Ureter (tissue), 1 donor: ENCODE results near the gene SASH1. TPM values are rescaled to one million over a fixed set of nuclear protein-coding genes. Genes with fewer than 3 reads are reported as not detected.
A peak's percentile ranks its signal among the peaks of the same experiment; 100 is the strongest.

Experiments used
- DNase-seq: peaks from one replicate; pipeline ENCODE4 v3.0.0-alpha.2; 2020; ENCODE audit warnings: low spot score
- total RNA-seq: library from RNA; stranded (reverse); gene quantifications from one replicate; pipeline ENCODE4 v1.2.4, GENCODE V29; 2023
- donor health status: DM: yes; HTN: yes; CAD: no.

The SASH1 gene
- total RNA-seq: 97.2 TPM

- peak; percentile 65 for DNase-seq
Observed at GRCh38 chr6:148342350-148343046, at the start of gene SASH1. Gene SASH1, plus strand, starts transcription at chr6:148342838. Its CDS starts 230 bp downstream, at chr6:148343068.

GRCh38 chr6:148293181-148293995 is 49.2 kb upstream of the SASH1 start:
- no peak for DNase-seq

GRCh38 chr6:148294059-148294458 is 48.6 kb upstream of the SASH1 start:
- DNase-seq: no peak

GRCh38 chr6:148295261-148295887 is 47.3 kb upstream of the SASH1 start:
- no peak for DNase-seq

- DNase-seq: no peak
Observed at GRCh38 chr6:148296771-148297170, 45.9 kb upstream of the SASH1 start.

- DNase-seq: no peak
Observed at GRCh38 chr6:148298683-148299082, 44.0 kb upstream of the SASH1 start.

GRCh38 chr6:148303616-148304015 is 39.0 kb upstream of the SASH1 start:
- DNase-seq: no peak

- DNase-seq: no peak
Observed at GRCh38 chr6:148304976-148305375, 37.7 kb upstream of the SASH1 start.

- no peak for DNase-seq
Observed at GRCh38 chr6:148306286-148306685, 36.4 kb upstream of the SASH1 start.

GRCh38 chr6:148307405-148307804 is 35.2 kb upstream of the SASH1 start:
- DNase-seq: no peak

- no peak for DNase-seq
Observed at GRCh38 chr6:148309301-148309700, 33.3 kb upstream of the SASH1 start.

- no peak for DNase-seq
Observed at GRCh38 chr6:148311966-148312669, 30.5 kb upstream of the SASH1 start.

GRCh38 chr6:148313488-148313887 is 29.1 kb upstream of the SASH1 start:
- DNase-seq: no peak

GRCh38 chr6:148316308-148316707 is 26.3 kb upstream of the SASH1 start:
- no peak for DNase-seq

- no peak for DNase-seq
Observed at GRCh38 chr6:148317051-148317450, 25.6 kb upstream of the SASH1 start.

GRCh38 chr6:148317739-148318138 is 24.9 kb upstream of the SASH1 start:
- no peak for DNase-seq

GRCh38 chr6:148322704-148323103 is 19.9 kb upstream of the SASH1 start:
- DNase-seq: no peak

- no peak for DNase-seq
Observed at GRCh38 chr6:148323344-148323743, 19.3 kb upstream of the SASH1 start.

- no peak for DNase-seq
Observed at GRCh38 chr6:148324297-148324985, 18.2 kb upstream of the SASH1 start.

GRCh38 chr6:148325316-148326068 is 17.1 kb upstream of the SASH1 start:
- DNase-seq: no peak
